Amniotic epithelial cell (primary cell): Measurements from ENCODE around the gene CSTPP1.

Source experiments
- DNase-seq: peaks from one replicate; pipeline ENCODE4 v3.0.0-alpha.2; 2010; ENCODE audit warnings: low read depth

The CSTPP1 gene, protein sequence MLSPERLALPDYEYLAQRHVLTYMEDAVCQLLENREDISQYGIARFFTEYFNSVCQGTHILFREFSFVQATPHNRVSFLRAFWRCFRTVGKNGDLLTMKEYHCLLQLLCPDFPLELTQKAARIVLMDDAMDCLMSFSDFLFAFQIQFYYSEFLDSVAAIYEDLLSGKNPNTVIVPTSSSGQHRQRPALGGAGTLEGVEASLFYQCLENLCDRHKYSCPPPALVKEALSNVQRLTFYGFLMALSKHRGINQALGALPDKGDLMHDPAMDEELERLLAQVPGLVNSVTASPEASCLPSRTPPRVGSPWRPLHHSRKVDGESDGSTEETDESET

DNA sequence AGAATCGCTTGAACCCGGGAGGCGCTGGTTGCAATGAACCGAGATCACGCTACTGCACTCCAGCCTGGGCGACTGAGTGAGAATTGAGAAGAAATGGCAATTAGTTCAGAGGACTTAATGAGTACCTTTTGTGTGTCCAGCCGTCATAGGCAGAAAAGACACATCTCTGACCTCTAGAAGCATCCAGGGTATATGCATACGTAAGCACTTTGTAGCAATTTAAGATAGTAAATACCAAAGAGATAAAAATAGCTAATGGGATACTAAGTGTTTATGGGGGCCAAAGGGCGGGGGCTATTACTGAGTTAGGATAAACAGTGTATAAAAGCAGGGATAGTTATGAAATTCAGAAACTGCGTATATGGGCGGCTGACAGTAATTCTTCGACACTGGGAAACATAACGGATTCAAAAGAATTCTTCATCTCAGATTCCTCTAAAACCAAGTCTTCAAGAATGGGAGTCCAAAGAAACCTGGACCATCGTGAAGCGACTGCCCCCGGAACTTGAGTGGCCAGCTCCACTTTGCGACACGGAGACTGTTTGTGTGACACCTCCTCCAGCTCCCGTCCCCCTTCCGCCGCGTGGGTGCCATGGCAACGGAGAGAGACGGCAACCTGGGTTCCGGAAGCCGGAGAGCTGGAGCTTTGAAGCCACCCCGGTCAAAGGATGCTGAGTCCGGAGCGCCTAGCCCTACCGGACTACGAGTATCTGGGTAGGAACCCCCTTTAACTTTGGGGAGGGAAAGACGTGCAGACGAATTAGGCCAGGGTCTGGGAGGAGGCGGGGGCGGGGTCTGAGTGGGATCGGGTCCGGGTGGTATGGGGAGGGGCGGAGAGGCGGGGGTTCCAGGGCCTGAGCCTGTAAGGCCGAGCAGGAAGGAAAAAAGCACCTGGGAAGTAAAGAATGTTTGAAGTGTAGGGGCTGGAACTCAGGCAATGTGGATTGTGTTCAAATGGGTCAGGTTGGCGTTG lies at the start of gene CSTPP1:
TSS of gene CSTPP1 (plus strand) at position 624 of the 973 bp plus-strand sequence. CDS start at position 669, 45 bp downstream.
- DNase-seq, result peak; percentile 90

DNA sequence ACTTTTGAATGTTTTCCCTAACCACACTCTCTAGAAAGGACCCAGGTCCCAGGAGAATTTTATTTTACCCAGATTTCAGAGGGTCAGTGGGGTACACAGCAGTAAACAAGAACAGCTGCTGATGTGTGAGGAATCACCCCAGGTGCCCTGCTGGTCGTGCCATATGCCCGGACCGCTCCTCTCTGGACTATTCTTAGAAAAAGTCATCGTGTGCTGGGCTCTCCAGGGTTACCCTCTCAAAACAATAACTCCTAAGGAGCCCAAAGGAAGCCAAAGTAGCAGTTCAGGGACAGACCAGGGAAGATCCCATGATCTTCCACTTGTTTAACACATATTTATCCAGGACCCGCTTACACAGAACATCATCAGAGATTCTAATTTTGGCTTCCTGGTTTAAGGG lies 47.9 kb upstream of the CSTPP1 start:
- no peak for DNase-seq

DNA sequence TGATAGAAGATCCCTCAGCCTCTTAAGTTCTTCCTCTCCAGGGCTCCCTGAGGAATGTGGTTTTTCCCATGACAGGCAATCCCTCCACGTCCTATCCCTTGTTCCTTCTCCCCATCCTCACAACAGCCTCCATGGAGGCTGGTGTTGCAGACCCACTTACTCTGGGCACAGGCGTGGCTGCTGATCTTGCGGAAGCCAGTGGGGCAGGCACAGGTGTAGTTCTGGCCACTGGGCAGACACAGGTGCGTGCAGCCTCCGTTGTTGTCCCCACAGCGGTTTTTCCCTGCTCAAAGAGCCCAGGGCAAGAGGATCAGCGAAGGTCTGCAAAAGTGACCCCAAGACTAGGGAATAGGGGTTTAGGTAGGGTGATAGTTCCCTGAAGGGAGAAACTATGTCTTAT lies 47.3 kb upstream of the CSTPP1 start:
- DNase-seq, result no peak

DNA sequence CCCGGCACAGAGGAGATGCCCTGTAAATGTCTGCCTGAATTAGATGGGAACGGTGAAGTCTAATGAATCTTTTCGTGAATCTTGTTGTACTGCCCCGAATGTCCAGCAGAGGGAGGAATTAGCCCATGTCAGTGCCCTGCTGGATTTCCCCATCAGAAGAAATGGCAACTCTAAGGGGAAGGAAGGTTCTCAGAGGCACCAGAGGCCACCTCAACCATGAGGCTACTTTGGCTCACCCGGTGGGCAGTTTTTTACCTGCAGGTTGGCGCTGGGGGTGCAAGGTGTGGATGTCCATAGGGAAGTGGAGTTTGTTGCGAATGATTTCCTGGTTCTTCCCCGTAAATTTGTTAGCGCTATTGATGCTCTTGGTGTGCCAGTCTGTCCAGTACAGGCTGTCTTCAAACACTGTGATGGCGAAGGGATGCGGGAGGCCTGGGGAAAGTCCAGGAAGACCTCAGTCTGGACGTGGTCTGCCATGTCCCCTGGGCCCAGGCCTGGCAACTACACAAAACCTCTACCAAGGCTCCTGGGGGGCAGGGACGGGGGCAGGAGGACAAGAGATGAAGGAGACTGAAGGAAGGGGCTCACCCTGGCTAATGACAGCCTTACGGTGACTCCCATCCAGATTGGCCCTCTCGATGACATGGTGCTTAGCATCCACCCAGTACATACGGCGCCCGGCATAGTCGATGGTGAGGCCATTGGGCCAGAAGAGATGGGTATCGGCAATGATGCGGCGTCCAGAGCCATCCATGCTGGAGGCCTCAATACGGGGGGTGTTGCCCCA lies 46.7 kb upstream of the CSTPP1 start:
- DNase-seq, result peak; percentile 64

DNA sequence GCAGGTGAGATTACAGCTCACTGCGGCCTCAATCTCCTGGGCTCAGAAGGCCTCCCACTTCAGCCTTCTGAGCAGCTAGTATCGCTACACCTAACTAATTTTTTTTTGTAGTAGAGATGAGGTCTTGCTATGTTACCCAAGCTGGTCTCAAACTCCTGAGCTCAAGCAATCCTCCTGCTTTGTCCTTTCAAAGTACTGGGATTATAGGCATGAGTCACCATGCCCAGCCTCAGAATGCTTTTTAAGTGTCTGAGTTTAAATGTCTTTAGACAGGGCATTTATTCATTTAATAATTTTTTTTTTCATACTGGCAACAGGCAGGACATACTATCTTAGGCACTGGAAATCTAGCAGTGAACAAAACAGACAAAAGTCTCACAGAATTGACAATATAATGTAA lies 45.9 kb upstream of the CSTPP1 start:
- DNase-seq, result peak; percentile 55

DNA sequence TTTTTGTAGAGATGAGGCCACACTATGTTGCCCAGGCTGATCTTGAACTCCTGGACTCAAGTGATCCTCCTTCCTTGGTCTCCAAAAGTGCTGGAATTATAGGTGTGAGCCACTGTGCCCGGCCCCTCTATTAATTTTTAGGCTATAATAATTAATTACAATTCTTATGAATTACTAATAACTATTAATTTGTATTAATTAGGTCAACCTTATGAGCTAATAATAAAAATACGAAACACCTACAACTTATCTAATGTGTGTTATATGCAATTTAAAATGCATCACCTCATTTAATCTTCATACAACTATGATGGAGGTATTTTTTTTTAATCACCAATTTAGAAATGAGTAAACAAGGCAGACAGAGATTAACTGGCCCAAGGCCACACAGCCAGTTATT lies 44.5 kb upstream of the CSTPP1 start:
- no peak for DNase-seq

DNA sequence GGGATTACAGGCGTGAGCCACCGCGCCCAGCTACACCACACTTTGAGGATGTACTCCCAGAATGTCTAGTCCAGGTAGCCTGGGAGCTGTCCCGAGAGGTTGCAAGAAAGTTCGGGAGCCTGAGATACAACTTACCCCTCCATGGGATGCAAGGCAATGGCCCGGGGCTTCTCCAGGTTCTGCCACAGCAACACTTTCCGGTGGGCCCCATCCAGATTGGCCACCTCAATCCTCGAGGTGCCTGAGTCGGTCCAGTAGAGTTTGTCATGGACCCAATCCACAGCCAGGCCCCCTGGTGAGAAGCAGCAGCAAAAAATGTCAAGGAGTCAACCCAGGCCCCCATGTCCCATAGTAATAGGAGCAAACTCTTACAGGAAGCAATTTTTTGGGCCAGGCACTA lies 43.7 kb upstream of the CSTPP1 start:
- no peak for DNase-seq

DNA sequence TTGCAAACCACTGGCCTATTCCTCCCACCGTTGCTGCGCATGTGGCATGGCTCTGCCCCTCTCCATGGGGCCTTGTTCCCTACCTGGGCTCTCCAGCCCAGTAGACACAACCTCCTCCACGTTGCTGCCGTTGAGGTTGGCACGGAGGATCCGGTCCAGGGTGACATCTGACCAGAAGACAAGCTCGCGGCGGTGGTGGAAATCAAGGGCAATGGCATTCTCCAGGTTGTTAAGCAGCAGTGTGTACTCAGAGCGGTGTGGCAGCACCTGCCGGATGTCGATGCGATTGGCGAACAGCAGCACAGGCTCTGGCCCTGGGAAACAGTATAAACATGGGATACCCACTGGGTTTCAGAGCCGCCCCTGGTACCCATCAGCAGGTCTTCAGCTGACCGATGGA lies 42.1 kb upstream of the CSTPP1 start:
- DNase-seq, result no peak

DNA sequence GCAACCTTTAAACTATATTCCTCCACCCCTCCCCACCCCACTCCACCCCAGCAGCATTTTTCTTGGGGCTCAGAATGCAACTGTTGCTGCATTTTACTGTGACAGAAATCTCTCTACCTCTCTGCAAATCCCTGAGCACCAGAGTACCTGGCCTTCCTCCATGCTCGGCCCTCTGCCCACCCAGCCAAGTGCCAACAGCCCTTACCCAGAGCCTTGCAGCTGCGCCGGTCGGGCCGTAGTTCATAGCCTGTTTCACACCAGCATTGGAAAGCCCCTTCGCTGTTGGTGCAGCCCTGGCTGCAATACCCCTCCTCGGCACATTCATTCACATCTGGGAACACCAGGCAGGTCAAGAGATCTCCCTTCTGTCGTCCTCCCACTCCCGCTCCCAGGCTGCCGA lies 41.6 kb upstream of the CSTPP1 start:
- no peak for DNase-seq

DNA sequence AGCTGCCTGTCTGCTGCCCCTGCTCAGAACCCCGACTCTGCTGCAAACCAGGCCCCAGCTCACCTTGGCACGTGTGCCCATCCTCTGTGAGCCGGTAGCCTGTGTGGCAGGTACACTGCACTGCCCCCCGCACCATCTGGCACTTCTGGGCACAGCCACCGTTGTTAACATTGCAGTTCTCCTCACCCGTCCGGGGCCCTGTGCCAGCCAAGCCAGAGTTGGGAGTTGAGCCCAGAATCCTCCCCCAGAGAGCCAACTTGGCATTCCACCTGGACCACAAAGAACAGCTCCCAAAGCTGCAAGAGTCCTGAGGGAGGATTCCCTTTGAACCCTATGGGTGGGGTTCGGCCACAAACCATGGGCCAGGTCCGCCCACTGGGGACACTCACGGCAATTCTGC lies 40.7 kb upstream of the CSTPP1 start:
- no peak for DNase-seq

DNA sequence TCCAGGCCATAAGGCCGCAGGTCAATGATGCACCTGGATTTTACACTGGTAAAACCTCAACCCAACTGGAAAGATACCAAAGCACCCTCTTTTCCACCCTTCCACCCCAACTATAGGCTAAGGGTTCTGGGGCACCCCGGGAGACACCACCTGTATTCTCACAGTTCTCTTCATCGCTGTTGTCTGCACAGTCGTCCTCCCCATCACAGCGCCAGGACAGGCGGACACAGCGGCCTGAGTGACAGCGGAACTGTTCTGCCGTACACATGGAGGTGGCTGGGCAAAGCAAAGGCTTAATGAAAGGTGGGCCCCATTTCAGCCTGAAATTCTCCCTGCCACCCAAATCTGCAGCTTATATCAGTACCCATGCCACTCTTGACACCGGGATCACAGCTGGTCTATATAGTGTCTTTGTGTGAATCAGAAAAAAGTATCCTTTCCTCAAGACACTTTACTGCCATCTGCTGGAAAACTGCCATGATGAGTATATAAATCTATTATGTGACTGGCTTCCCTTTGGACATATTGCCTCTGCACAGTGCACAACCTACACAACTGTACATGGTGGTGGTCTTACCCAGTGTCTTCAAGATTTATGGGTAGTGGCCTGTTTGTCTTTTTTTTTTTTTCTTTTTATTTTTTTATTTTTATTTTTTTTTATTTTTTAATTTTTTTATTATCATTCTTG lies 39.7 kb upstream of the CSTPP1 start:
- DNase-seq, result peak; percentile 42

DNA sequence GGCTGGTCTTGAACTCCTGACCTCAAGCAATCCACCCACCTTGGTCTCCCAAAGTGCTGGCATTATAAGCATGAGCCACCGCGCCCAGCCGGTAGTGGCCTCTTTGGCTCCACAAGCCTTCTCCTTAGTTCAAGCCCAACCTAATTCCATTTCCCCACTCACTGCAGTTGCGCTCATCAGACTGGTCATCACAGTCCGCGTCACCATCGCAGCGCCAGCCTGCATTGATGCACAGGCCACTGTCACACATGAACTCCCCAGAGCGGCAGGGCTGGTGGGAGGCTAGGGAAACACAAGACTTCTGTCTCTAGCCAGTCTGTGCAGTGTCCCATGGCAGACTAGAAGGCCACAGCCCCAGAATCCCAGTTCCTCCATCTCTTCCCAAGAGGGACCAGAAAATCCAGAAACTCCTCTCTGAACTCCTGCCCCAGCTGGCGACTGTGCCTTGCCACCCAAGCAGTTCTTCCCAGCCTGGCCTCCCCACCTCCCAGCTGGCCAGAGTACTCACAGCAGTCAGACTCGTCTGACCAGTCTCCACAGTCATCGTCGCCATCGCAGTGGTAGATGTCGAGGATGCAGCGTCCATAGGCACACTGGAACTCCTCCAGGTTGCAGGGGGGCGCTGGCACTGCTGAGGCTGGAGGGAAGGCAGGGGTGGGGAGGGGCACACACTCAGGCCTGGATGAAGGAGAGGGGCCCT lies 38.0 kb upstream of the CSTPP1 start:
- no peak for DNase-seq

DNA sequence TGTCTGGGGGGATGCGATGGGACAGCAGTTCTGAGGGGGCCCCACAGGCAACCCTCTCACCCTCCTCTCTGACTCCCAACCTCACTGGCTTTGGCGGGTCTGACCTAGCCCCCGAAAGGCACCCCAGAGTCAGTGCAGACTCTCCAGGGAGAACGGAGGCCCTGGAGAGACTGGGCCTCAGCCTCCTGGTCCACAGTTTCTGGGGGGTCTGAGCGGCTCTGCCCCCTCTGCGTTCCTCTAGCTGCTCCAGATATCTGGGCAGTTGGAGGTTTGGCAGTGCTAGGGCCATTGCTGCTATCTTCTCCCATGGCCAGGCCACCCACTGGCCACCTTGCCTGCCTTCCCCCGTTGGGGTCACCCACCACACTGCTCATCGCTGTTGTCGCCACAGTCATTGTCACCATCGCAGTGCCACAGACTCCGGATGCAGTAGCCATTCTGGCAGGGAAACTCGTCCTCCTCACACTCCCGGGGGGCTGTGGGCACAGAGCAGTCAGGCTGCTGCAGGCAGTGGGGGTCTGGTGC lies 37.0 kb upstream of the CSTPP1 start:
- DNase-seq, result no peak

DNA sequence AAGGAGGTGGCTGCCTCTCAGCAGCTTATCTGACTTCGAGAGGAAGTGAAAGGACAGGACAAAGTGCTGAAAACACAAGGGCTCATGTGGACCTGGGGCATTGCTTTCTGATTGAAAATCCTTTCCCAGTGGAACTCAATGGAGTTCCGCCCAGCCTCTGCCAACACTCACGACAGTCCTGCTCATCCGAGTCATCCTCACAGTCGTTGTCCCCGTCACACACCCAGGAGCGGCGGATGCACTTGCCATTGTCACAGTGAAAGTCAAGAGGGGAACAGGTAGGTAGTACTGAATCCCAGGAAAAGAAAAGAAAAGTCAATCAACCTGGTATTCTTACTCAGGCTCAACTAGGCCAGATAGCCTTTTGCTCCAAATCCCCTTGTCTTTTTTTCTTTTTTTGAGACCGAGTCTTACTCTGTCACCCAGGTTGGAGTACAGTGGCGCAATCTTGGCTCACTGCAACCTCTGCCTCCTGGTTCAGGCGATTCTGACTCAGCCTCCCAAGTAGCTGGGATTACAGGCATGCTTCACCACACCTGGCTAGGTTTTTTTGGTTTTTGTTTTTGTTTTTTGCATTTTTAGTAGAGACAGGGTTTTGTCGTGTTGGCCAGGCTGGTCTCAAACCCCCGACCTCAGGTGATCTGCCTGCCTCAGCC lies 36.3 kb upstream of the CSTPP1 start:
- no peak for DNase-seq

DNA sequence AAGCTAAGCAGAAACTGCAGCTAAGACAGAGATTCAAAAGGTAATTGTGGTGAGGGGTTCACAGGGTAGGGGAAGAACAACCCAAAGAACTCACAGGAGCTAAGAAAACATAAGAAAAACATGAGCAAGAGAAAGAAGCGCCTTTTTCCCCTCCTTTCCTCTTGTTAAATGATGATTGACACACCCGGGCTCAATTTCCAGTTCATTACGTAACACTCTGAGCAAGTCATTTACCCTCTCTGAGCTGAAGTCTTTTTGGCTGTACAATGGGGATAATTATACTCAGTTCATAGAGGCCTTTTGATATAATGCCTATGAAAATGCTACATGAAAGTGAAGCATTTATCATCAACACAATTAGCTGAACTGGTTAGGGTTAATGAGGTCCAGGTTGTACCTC lies 35.4 kb upstream of the CSTPP1 start:
- DNase-seq, result no peak

DNA sequence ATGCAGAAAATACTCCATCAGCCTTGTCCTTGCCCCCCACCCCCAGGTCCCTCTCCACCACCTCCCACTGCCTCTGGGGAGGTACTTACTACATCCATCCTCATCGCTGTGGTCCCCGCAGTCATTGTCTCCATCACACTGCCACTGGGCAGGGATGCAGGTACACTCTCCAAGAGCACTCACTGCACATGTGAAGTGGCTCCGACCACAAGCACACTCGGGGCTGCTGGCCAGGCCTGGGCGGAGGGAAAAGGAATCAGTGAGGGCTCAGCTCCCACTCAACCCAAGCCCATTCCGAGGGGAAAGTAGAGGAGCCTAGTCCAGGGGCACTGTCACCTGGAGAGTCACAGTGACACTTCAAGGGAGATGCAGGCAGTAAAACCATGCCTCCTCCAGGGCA lies 33.9 kb upstream of the CSTPP1 start:
- no peak for DNase-seq

DNA sequence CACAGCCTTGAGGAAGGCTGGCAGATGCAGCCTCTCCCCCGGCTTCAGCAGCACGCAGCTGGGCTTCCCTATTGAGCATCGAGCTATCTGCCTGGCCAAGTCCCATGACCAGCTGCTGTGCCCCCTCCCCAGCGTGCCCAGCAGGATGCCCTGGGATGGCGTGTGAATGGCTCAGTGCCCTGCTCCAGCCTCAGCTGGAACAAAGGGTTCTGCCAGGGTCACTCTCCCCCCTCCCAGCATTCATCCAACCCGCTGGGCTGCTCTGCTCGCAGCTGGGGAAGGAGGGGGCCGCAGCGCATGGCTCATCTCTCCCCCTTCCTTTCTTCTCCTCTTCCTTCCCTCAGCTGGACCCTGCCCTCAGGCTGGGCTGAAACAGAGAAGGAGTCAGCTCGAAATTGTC lies 32.7 kb upstream of the CSTPP1 start:
- no peak for DNase-seq

DNA sequence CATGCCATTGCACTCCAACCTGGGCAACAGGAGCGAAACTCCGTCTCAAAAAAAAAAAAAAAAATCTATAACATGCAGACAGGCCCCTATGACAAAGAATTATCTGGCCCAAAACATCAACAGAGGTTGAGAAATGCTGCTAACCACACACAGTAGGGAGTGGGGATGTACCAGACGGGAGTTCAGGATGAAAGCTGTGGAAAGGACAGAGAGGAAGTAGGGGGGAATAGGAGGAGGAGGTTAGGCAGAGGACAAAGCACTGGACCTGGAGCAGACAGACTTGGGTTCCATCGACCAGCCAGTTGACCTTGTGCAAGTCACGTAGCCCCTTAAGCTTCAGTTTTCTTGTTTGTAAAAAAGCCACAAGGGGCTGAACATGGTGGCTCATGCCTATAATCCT lies 30.8 kb upstream of the CSTPP1 start:
- peak; percentile 36 for DNase-seq

DNA sequence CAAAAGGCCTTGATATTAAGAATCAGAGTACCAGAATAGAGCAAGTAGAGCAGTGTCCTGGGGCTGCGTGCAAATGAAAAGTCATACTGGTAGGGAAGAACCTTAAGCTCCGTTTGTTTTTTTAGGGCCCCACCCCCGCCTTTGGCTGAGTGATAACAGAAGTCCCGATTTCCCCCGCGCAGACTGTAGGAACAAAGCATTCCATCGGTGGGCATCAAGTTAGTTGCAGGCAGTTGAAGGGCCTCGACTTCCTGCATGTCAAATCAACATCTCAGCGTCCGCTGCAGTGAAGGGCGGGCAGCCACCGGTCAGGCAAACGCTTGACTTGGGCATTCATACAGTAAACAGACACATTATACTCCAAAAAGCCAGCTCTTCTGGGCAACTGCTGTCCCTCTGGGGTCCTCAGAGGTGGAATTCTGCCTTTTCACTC lies 29.9 kb upstream of the CSTPP1 start:
- no peak for DNase-seq

DNA sequence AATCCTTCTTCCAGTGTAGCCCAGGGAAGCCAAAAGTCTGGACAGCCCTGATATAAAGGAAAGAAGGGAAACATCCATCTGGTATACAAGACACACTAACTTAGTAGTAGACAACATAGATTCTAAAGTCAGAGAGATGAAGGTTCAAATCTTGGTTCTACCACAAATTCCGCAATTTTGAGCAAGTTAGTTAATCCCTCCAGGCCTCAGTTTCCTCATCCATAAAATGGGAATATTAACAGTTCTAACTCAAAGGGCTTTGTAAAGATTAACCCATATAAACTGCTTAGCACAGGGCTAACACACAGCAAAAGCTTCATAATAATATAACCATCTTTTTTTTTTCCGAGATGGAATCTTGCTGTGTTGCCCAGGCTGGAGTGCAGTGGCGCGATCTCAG lies 29.0 kb upstream of the CSTPP1 start:
- no peak for DNase-seq
